Smooth muscle cell of the brain vasculature (primary cell): ENCODE measurements around the gene NUP62CL.
"Not testable (repeated sequence)": the region's sequence is repeated elsewhere in the genome, so short reads cannot be mapped to it uniquely, and the experiment has no call there.

ENCODE experiments used
- DNase-seq: peaks from one replicate; pipeline ENCODE4 v3.0.0-alpha.2; 2012; ENCODE audit warnings: low read depth, low spot score

The NUP62CL gene

GRCh38 chrX:107205770-107206696, at the start of gene NUP62CL, which contains the start of gene DNAAF6:
TSS of gene NUP62CL (minus strand) at chrX:107206433. CDS start at chrX:107175146, 31,287 bp downstream.
TSS of gene DNAAF6 (plus strand) at chrX:107206611. CDS start at chrX:107212876, 6,265 bp downstream.
- DNase-seq = no peak

GRCh38 chrX:107228486-107228819, 22.2 kb upstream of the NUP62CL start:
- no peak for DNase-seq

GRCh38 chrX:107227780-107228485, 21.7 kb upstream of the NUP62CL start:
- DNase-seq = no peak

GRCh38 chrX:107226757-107227156, 20.5 kb upstream of the NUP62CL start:
- no peak for DNase-seq

- DNase-seq = no peak
Measured at GRCh38 chrX:107213477-107213876, 7.2 kb upstream of the NUP62CL start.

GRCh38 chrX:107207943-107208342, 1.7 kb upstream of the NUP62CL start:
- DNase-seq = no peak

GRCh38 chrX:107207089-107207488, 856 bp upstream of the NUP62CL start:
- no peak for DNase-seq

- no peak for DNase-seq
Measured at GRCh38 chrX:107206697-107207065, 448 bp upstream of the NUP62CL start.

- no peak for DNase-seq
Measured at GRCh38 chrX:107204068-107204605, 2.1 kb downstream of the NUP62CL start.

- DNase-seq = no peak
Measured at GRCh38 chrX:107199491-107199890, 6.7 kb downstream of the NUP62CL start.

GRCh38 chrX:107198074-107198473, 8.2 kb downstream of the NUP62CL start:
- not testable (repeated sequence) for DNase-seq

GRCh38 chrX:107197319-107197718, 8.9 kb downstream of the NUP62CL start:
- no peak for DNase-seq

- no peak for DNase-seq
Measured at GRCh38 chrX:107171369-107172102, 34.7 kb downstream of the NUP62CL start.

GRCh38 chrX:107168712-107169111, 37.5 kb downstream of the NUP62CL start:
- no peak for DNase-seq

- no peak for DNase-seq
Measured at GRCh38 chrX:107168257-107168656, 38.0 kb downstream of the NUP62CL start.

GRCh38 chrX:107167163-107167921, 38.9 kb downstream of the NUP62CL start:
- DNase-seq = no peak

- not testable (repeated sequence) for DNase-seq
Measured at GRCh38 chrX:107157618-107158017, 48.6 kb downstream of the NUP62CL start.

- not testable (repeated sequence) for DNase-seq
Measured at GRCh38 chrX:107155621-107156430, 50.4 kb downstream of the NUP62CL start.

GRCh38 chrX:107154787-107155620, 51.2 kb downstream of the NUP62CL start:
- peak; percentile 23 for DNase-seq
